Measurements from ENCODE around the gene APEH.
"Not testable (repeated sequence)": the region's sequence is repeated elsewhere in the genome, so short reads cannot be mapped to it uniquely, and the experiment has no call there.

Gene APEH

DNA sequence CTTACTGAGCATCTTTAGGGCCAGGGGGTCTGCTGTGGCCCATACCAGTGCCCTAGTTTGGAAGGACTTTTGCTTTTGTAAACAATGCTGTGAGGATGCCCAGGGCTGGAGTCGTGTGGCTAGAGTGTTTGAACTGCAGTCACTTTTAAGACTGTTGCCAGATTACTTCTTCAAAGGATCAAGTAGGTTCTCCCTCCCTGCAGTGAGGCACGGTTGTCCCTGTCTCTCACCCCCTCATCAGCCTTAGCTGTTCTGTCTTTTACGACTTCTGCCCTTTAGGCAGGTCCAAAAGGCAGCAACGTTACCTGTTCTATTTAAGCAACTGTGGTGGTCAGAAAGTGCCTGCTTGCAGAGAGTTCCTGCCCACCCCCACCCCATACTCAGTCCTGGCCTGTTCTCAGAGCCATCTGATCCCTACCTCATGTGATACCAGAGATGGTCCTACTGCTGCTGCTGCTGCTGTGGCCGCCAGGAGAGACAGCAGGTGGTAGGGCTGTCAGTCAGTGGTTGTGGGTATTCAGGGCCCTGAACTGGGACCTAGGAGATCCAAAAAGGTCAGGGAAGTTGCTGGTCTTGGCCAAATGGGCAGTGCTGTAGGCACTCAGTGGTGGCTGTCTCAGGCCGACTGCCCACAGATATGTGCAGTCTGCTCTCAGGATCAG lies 20.4 kb downstream of the APEH start:
- DNase-seq, result not testable (repeated sequence)

DNA sequence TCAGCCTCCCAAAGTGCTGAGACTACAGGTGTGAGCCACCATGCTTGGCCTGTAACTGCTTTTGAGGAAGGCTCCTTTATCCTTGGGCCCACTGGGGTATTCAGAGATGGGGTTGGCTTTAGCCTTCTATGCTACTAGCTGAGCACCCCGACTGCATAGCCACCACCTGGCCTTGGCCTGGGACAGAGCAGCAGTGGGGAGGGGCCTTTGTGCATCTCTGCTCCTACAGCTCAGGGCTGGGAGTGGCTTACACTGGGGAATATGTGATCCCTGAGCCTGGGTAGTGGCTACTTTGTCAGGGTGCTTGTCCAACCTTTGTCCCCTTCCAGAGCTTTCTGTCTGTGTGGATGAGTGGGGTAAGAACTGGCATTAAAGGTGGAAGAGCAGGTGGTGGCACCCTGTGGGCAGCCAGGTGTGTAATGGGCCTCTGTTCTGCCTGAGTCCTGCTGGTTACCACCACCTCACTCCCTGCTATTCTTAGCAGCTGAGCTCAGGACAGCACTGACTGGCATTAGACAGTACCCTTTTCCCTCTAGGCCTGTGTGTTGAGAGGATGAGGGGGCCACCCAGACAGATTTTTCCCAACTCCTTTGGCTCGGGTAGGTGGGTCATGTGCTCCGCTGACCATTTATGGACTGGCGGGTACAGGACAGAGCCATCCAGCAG lies 21.3 kb downstream of the APEH start:
- not testable (repeated sequence) for DNase-seq

DNA sequence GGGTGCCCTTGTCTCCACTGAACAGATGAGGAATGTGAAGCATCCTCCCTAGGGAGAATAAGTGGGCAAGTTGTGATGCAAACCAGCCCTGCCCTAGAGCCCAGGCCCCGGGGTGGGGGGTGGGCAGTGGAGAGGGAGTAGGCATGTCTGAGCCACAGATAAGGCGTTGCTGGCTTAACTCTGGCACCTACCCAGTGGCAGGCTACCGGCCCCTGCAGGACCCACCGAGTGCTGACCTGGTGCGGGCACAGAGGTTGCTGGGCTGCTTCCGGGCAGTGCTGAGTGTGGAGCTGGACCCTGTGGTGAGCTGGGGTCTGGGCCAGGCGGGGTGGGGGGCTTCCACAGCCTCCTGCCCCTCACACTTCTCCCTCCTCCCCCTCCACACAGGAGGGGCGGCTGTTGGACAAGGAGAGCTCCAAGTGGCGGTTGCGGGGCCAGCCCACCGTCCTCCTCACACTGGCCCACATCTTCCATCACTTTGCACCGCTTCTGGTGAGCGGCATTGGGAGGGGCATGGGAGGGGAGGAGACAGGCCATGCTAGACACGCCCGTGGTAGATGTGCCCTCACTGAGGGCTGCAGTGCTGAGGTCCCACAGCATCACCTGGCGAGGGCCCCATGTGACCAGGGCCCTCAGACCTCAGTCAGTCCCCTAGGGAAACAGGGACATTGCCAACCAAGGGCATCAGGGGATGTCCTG lies 25.3 kb downstream of the APEH start:
- DNase-seq, result no peak

DNA sequence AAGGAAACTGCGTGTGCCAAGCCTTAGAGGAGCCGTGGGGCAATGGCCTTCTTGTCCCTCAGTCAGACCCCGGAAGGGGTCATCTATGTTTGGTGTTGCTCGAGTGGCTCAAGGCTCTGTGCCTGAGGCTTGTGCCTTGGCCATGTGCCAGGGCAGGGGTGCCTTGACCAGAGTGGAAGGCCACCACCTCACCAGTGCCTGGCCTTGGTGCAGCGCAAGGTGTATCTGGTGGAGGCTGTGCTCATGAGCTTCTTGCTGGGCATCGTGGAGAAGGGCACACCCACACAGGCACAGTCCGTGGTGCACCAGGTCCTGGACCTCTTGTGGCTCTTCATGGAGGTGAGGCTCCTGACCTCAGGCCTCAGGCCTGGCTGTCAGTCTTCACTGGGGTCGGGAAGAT lies 25.9 kb downstream of the APEH start:
- no peak for DNase-seq

DNA sequence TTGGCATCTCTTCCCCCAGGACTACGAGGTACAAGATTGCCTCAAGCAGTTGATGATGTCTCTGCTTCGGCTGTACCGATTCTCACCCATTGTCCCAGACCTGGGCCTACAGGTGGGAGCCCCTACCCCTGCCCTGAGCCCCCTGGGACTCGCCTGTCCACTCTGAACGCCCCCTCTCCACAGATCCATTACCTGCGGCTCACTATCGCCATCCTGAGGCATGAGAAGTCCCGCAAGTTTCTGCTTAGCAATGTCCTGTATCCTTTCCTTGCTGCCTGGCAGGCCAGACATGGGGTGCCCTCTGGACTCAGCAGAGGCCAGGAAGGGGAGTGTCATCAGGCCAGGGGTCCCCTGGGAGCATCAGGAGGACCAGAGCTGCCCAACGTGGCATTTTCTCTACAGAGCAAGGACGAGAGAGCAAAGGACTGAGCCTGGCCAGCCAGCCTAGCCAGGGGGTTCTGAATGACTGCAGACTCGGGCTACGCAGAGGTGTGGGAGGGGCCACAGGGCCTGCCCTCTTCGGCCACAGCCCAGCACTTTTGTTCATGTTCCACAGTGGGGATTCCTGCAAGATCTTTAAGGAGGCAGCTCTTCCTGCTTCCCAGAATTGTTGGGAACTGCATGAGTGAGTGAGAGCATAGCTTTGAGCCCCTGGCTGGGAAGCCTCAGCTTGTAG lies 26.4 kb downstream of the APEH start:
- no peak for DNase-seq

DNA sequence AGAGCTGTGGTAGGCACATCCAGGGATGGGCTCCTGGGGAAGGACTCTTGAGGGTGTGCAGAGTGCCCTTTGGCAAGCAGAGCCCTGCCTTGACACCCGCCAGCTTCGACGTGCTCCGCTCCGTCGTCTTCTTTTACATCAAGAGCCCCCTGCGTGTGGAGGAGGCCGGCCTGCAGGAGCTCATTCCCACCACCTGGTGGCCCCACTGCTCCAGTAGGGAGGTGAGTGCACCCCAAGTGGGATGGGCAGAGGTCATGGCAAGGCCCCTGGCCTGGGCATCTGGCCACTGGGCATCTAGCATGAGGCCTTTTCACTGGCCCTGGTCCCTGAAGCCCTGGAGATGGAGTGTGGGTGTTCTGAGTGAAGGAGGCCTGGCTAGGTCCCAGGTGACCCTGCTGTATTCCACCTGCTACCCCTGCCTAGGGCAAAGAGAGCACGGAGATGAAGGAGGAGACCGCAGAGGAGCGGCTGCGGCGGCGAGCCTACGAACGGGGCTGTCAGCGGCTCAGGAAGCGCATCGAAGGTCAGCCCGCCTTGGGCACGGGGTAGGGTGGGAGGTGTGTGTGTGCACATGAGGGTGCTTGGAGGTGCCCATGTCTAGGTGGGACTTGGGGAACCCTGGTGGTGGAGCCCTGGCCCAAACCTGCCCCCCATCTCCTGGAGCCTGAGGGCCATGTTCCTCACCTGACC lies 27.4 kb downstream of the APEH start:
- DNase-seq, result no peak

DNA sequence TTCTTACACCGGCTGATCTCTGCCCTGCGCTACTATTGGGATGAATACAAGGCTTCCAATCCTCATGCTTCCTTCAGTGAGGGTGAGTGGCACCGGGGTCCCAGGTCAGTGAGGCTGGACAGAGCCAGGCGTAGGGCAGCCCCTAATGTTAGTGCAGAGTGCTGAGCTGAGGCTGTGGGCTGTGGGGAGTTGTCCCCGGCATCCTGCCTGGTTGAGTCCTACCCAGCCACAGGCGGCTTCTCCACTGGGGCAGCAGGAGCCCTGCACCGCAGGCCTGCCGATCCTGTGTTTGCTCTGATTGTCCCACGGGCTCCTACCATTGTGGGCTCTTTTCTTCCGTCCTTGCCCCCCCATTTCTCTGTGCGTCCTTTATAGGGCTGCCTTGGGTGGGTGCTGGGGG lies 28.5 kb downstream of the APEH start:
- no peak for DNase-seq

DNA sequence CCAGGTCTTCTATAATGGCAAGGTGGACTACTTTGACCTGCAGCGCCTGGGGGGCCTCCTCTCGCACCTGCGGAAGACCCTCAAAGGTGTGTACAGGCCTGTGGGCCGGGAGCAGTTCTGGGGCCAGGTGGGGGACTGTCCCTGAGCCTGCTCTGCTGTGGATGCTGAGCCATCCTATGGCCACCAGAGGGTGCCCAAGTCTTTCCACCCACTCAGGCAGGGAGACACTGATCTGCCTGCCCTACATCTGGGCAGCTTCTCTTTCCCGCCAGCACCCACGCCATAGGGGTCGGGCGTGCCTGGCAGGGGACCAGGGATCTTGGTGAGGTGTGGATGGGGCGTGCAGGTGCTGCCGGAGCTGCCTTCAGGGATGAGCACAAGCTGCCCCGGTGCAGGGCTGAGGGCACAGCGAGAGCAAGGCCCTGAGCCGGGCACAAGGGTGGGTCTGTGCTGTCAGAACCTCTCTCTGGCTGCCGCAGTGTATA lies 29.3 kb downstream of the APEH start:
- DNase-seq, result peak; percentile 68

DNA sequence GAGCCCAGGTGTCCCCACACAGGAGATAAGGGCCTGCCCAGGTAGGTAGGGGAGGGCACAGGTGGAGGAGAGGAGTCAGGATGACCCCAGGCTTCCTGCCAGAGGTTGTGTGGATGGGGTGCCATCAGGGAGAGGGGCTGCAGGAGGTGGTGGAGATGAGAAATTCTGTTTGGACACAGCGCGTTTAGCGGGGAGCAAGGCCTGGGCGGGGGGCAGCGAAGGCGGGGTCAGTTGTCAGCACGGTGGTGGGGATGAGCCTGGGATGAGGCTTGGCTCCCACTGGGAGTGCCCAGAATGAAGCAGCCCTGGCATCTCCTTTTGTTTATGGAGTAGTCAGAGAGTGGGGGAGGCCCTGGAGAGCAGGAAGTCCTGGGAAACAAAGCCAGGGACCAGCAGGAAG lies 29.8 kb downstream of the APEH start:
- no peak for DNase-seq

DNA sequence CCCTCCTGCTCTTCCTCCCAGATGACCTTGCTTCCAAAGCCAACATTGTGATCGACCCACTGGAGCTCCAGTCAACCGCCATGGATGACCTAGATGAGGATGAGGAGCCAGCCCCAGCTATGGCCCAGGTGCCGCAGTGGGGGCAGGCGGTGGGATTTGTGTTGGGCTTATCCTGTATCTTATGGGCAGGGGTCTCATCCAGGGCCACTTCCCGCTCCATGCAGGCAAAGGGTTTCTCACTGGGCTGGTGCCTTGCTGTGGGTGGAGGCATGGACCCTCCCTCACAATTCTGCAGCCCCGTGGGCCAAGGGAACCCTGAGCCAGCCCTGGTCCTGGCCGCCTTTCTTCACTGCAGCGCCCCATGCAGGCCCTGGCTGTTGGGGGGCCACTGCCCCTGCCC lies 30.5 kb downstream of the APEH start:
- no peak for DNase-seq

DNA sequence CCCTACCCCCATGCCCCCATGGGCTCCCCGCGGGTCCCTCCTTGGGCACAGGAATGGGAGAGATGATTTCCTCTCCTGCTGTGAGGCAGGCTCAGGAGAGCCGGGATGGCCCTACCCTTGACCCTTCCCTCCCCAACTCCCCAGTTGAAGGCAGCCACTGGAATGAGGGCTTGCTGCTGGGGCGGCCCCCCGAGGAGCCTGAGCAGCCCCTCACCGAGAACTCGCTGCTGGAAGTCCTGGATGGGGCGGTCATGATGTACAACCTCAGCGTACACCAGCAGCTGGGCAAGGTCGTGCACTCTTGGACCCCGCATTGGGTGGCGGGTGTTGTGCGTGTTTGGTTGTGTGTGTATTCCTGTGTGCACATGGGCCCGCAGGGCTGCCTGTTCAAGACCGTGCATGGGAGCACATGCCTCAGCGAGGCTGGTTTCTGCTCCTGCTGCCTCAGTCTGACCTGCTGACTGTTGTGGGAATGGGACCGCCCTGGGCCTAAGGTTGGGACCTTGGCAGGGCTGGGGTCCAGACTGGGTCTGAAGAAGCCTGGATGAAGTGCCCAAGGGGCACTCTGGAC lies 31.3 kb downstream of the APEH start:
- no peak for DNase-seq

DNA sequence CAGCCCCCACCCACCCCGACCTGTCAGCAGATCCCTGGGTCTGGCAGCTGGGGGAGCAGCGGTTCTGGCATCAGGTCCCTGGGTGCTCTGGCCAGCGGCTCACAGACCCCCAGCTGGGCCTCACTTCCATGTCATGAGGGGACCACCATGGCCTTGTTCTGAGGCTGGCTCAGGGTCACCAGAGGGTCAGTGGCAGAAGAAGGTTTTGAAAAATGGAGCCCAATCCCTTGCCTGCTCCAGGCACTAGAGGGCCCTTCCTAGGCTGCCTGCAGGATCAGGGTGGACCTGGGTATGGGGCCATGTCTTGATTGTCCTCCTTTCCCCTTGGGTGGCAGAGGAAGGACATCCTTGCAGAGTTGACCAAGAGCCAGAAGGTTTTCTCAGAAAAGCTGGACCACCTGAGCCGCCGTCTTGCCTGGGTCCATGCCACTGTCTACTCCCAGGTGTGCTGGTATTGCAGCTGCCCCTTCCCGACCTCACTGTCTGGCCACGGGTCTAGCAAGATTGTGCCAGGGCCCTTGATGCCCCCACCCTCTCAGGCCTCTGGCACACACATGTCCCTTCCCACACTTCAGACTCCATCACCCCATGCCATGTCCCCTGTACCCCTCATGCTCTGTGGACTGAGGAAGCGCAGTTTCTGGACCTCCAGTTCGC lies 32.4 kb downstream of the APEH start:
- no peak for DNase-seq

DNA sequence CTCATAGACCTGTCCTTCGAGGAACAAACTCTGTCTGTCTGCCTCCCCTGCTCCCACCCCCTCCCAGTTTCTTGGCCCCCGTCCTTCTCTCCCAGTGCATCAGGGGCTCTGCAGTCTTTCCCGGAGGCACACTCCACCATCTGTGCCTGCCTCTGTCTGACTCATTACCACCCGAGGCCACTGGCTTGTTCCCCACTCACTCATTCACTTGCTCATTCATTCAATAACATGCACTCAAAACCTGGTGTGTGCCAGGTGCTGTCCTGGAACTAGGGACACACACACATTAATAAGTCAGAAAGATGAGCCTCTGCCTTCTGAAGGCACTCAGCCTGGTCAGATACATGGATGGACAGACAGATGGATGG lies 32.9 kb downstream of the APEH start:
- DNase-seq, result peak; percentile 21

DNA sequence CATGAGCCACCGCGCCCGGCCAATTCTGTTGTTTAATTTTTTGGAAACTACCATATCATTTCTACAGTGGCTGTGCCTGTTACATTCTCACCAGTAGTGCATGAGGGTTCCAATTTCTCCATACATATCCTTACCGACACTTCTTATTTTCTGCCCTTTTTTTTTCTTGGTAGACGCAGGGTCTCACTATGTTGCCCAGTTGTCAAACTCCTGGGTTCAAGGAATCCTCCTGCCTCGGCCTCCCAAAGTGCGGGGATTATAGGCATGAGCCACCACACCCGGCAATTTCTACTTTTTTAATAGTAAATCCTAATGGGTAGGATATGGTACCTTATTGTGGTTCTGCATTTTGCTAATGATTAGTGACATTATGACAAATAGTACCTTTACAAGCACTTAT lies 35.7 kb downstream of the APEH start:
- no peak for DNase-seq

DNA sequence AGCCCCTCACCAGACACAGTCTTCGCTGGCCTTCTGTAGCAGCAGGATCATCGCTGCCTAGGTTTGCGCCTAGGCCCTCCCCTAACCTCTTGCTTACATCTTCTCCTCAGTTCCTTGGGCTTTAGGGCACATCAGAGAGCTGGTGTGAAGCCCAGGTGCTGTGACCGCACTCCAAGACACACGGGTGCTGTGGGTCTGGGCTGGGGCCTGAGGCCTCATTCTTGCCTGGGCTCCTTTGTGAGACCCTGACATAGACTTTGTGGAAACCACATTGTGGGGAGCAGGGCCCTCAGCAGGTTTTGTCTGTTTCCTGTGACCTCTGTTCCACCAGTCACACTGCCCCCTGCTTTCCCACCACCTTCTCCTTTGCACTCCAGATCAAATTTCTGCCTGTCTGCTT lies 37.3 kb downstream of the APEH start:
- no peak for DNase-seq

DNA sequence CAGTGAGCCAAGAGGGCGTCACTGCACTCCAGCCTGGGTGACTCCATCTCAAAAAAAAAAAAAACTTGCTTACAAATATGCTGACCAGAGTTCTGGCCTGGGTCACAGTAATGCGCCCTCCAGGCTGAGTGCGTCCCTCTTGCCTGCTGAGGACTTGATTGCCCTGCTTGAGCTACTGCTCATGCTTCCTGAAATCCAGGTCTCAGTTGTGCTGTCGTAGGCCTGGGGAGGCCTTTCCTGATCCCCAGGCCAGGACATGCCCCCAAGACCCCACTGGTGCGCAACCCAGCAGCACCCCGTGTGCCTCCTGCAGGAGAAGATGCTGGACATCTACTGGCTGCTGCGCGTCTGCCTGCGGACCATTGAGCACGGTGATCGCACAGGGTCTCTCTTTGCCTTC lies 38.0 kb downstream of the APEH start:
- DNase-seq, result no peak

DNA sequence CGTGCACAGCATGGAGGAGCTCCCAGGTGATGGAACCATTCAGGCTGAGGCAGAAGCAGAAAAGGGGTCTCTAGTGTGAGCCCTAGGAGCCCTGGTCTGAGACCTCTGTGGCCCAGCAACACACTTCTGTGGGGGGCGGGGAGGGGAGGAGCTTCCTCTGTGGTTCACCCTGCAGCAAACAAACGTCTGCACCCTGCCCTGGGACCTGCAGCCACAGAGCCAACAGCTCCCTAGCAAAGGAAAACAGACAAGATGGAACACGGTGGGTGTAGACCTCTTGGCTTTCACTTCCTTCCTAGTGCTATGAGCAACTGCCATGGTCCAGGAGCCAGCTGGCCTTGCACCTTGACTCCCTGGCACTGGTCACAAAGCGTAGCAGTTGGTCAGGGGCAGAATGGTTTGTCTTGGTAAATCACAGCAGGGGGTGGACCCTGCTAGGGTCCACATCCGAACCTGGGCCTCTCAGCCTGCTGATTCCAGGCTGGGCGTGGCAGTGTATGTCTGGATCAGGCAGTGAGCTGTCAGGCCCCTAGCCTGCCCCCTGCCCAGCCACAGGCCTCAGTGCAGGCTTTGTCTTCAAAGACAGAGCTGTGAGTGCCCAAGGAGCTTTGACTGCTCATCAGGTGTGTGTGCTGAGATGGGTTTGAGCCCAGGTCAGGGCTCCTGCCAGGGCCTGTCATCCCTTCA lies 38.6 kb downstream of the APEH start:
- DNase-seq, result no peak

DNA sequence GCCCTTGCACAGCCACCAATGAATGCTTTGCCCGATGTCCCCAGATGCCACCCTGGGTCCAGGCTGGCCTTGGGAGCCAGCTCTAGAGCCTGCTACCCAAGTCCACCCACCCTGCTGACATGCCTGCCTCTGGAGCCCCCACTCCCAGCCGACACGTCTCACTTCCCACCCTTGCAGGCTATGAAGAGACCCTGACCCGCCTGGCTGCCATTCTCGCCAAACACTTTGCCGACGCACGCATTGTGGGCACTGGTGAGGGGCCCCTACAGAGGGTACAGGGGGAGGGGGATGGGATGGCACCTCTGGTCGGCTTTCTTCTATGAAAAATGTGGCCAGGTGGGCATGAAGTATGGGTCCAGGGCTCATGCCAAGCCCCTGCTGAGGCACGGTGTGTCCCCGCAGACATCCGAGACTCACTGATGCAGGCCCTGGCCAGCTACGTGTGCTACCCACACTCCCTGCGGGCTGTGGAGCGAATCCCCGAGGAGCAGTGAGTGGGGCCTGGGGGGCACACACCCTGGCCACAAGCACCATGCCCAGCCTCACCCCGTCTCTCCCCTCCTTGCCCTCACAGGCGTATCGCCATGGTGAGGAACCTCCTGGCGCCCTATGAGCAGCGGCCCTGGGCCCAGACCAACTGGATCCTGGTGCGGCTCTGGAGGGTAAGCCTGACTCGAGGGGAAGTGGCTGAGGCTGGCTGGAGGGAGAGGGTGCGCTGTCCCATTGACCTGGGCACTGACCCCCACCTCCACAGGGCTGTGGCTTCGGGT lies 39.4 kb downstream of the APEH start:
- no peak for DNase-seq

DNA sequence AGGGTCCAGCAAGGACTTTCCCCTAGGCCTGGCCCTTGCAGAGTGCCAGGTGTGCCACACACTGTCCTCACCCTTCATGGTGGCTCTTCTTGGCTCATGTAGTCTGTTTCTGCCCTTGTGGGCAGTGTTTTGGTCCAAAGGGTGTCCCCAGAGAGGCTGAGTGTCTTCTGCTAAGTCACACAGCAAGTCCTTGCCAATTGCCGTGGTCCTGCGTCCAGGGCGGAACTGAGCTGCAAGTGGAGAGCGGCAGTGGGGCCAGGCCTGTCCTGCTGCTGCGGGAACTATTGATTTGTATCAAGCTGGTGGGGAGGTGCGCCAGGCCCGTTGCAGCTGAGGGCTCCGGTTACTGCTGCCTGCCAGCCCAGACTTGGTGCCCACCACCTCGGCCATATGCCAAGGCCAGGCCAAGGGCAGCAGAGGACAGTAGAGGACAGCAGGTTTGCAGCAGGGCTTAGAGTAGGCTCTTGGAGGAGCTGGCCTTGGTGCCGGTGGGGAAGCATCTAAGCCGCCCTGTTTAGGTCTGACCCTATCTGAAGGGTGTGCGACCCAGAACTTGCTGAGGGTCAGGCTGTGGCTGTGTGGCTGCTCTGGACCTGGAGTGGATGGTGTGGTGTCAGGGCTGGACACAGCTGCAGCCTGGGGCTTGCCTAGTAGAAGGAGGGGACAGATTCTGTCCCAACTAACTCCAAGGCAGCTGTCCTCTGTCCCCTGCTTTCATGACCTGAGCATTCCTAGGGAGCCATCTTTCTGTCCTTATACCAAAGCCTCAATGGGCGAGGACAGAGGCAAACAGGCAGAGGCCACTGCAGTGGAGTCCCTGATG lies 40.8 kb downstream of the APEH start:
- no peak for DNase-seq

DNA sequence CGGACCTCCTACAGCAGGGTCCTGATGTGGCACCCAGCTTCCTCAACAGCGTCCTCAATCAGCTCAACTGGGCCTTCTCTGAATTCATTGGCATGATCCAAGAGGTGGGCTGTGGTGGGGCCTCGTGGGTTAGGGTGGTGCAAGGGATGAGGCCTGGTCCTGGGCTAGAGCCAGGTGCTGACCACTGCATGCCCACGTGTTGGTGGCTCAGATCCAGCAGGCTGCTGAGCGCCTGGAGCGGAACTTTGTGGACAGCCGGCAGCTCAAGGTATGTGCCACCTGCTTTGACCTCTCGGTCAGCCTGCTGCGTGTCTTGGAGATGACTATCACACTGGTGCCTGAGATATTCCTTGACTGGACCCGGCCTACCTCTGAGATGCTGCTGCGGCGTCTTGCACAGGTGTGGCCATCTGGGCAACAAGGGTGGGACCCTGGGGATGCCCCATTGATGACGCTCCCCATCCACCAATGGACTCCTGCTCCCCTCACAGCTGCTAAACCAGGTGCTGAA lies 41.5 kb downstream of the APEH start:
- no peak for DNase-seq

Data from NCI-H69 (cell line).